Activated CD4-positive, alpha-beta memory T cell treated with anti-CD3 and anti-CD28 coated beads, Interleukin-2, amount 10 ng/mL, durations not matched to agents 7 days and 5 days (primary cell): ENCODE data around the gene DNASE2. TPM values are rescaled to one million over a fixed set of nuclear protein-coding genes. Genes with fewer than 3 reads are reported as not detected.
"Not testable (repeated sequence)": the region's sequence is repeated elsewhere in the genome, so short reads cannot be mapped to it uniquely, and the experiment has no call there.

Experiments
- CTCF ChIA-PET: fragments of 350-600 bp; sonication (Branson Sonifier 250); formaldehyde crosslinking; loops from one replicate; lab custom pipeline; 2021; ENCODE audit warnings: antibody characterized with exemption, inconsistent platforms; lab: Charles Lee
- POLR2A ChIA-PET: fragments of 350-600 bp; sonication (Branson Sonifier 250); formaldehyde crosslinking; loops from one replicate; lab custom pipeline; 2021; ENCODE audit warnings: antibody characterized with exemption; lab: Charles Lee
- DNase-seq: peaks from one replicate; pipeline ENCODE4 v3.0.0-alpha.2; 2020
- H3K27ac Mint-ChIP-seq: one replicate; pipeline ENCODE4 v1.8.0; 2021; ENCODE audit warnings: mild to moderate bottlenecking, mixed read lengths
- H3K27me3 Mint-ChIP-seq: one replicate; pipeline ENCODE4 v1.8.0; 2021; ENCODE audit warnings: mixed read lengths
- H3K36me3 Mint-ChIP-seq: one replicate; pipeline ENCODE4 v1.8.0; 2021; ENCODE audit warnings: low read depth, mixed read lengths
- H3K4me1 Mint-ChIP-seq: one replicate; pipeline ENCODE4 v1.8.0; 2021; ENCODE audit warnings: mixed read lengths
- H3K4me3 Mint-ChIP-seq: one replicate; pipeline ENCODE4 v1.8.0; 2021; ENCODE audit warnings: mild to moderate bottlenecking, mixed read lengths
- H3K9me3 Mint-ChIP-seq: one replicate; pipeline ENCODE4 v1.8.0; 2021; ENCODE audit warnings: mixed read lengths
- total RNA-seq, 2 experiments: library from RNA; stranded (reverse); gene quantifications; one replicate each; pipeline ENCODE4 v1.2.3, GENCODE V29; 2021

DNASE2 gene
- total RNA-seq, 2 experiments from 2014 or later, result 37.6 to 39.3 TPM

- Mint-ChIP-seq H3K4me3 (peak overlapping the region; percentile 21), H3K9me3 (no peaks in the 10 kb centered on the region), H3K36me3 (no peaks in the 10 kb centered on the region), H3K27me3 (peaks cover 13% of the 10 kb centered on the region), H3K4me1 (peaks cover 7% of the 10 kb centered on the region), H3K27ac (no peak overlapping the region)
- POLR2A ChIA-PET, result interaction anchor here (1.0 to 2.0 kb wide), 5 partner anchors 11 to 110 kb away, joined by 3 to 11 read pairs (median 3); partner anchors contain the start of genes DNASE2 and GET3
- DNase-seq, result peak; percentile 83
- CTCF ChIA-PET, result interaction anchor here (0.6 to 5.2 kb wide), 46 partner anchors 10 to 1759 kb away, joined by 3 to 51 read pairs (median 4); partner anchors contain the start of genes DNASE2, GCDH, GET3 and JUNB
Observed at GRCh38 chr19:12847159-12848139, 33.8 kb downstream of the DNASE2 start.

- H3K27me3 Mint-ChIP-seq, result peaks cover 18% of the 10 kb centered on the region
- not testable (repeated sequence) for H3K27ac Mint-ChIP-seq, H3K9me3 Mint-ChIP-seq, H3K4me1 Mint-ChIP-seq, DNase-seq, H3K4me3 Mint-ChIP-seq, H3K36me3 Mint-ChIP-seq
- POLR2A ChIA-PET, result interaction anchor here (1.2 to 2.0 kb wide), 2 partner anchors 10 to 54 kb away, joined by 3 to 6 read pairs; no protein-coding TSS in a partner anchor
- CTCF ChIA-PET, result interaction anchor here (0.6 to 5.2 kb wide), 29 partner anchors 9 to 215 kb away, joined by 3 to 51 read pairs (median 5); partner anchors contain the start of genes GCDH, GET3, JUNB and RNASEH2A
Observed at GRCh38 chr19:12846613-12847012, 34.6 kb downstream of the DNASE2 start.

- DNase-seq, result no peak
- Mint-ChIP-seq H3K27ac (no peak overlapping the region), H3K4me1 (peaks cover 32% of the 10 kb centered on the region), H3K27me3 (peaks cover 40% of the 10 kb centered on the region), H3K36me3 (no peaks in the 10 kb centered on the region), H3K9me3 (no peaks in the 10 kb centered on the region), H3K4me3 (no peak overlapping the region)
- ChIA-PET CTCF (interaction anchor here (1.1 to 4.3 kb wide), 3 partner anchors 83 to 87 kb away, joined by 3 to 28 read pairs (median 6); no protein-coding TSS in a partner anchor), POLR2A (no interaction called here)
Observed at GRCh38 chr19:12843999-12844732, 37.1 kb downstream of the DNASE2 start.

GRCh38 chr19:12843328-12843727, 37.9 kb downstream of the DNASE2 start:
- Mint-ChIP-seq H3K9me3 (no peaks in the 10 kb centered on the region), H3K36me3 (no peaks in the 10 kb centered on the region), H3K4me3 (no peak overlapping the region), H3K27ac (no peak overlapping the region), H3K4me1 (peaks cover 37% of the 10 kb centered on the region), H3K27me3 (peaks cover 46% of the 10 kb centered on the region)
- CTCF ChIA-PET, result interaction anchor here (1.1 kb wide), 1 partner anchor 84 kb away, joined by 3 read pairs; no protein-coding TSS in a partner anchor
- POLR2A ChIA-PET, result no interaction called here
- no peak for DNase-seq

GRCh38 chr19:12842511-12842910, 38.7 kb downstream of the DNASE2 start:
- ChIA-PET CTCF (no interaction called here), POLR2A (no interaction called here)
- H3K36me3 Mint-ChIP-seq, result no peaks in the 10 kb centered on the region
- H3K27me3 Mint-ChIP-seq, result peaks cover 52% of the 10 kb centered on the region
- no peak overlapping the region for H3K27ac Mint-ChIP-seq
- DNase-seq, result no peak
- no peaks in the 10 kb centered on the region for H3K9me3 Mint-ChIP-seq
- H3K4me3 Mint-ChIP-seq, result no peak overlapping the region
- H3K4me1 Mint-ChIP-seq, result peaks cover 34% of the 10 kb centered on the region

- ChIA-PET POLR2A (no interaction called here), CTCF (no interaction called here)
- H3K27ac Mint-ChIP-seq, result no peak overlapping the region
- peaks cover 32% of the 10 kb centered on the region for H3K4me1 Mint-ChIP-seq
- H3K27me3 Mint-ChIP-seq, result peaks cover 61% of the 10 kb centered on the region
- H3K4me3 Mint-ChIP-seq, result peak overlapping the region; percentile 24
- H3K36me3 Mint-ChIP-seq, result no peaks in the 10 kb centered on the region
- no peaks in the 10 kb centered on the region for H3K9me3 Mint-ChIP-seq
- peak; percentile 30 for DNase-seq
Observed at GRCh38 chr19:12841094-12841493, 40.2 kb downstream of the DNASE2 start.

- no peak overlapping the region for H3K27ac Mint-ChIP-seq
- peaks cover 67% of the 10 kb centered on the region for H3K27me3 Mint-ChIP-seq
- H3K4me3 Mint-ChIP-seq, result peak overlapping the region; percentile 24
- CTCF ChIA-PET, result no interaction called here
- H3K9me3 Mint-ChIP-seq, result no peaks in the 10 kb centered on the region
- POLR2A ChIA-PET, result no interaction called here
- peak; percentile 64 for DNase-seq
- H3K36me3 Mint-ChIP-seq, result no peaks in the 10 kb centered on the region
- peaks cover 32% of the 10 kb centered on the region for H3K4me1 Mint-ChIP-seq
Observed at GRCh38 chr19:12840091-12841079, 40.9 kb downstream of the DNASE2 start.

GRCh38 chr19:12838886-12839756, 42.1 kb downstream of the DNASE2 start:
- ChIA-PET POLR2A (interaction anchor here (1.0 kb wide), 1 partner anchor 61 kb away, joined by 3 read pairs; no protein-coding TSS in a partner anchor), CTCF (interaction anchor here (0.8 kb wide), 1 partner anchor 74 kb away, joined by 3 read pairs; no protein-coding TSS in a partner anchor)
- peak; percentile 39 for DNase-seq
- peak overlapping the region; percentile 51 for H3K4me3 Mint-ChIP-seq
- H3K36me3 Mint-ChIP-seq, result no peaks in the 10 kb centered on the region
- H3K4me1 Mint-ChIP-seq, result peaks cover 40% of the 10 kb centered on the region
- H3K27ac Mint-ChIP-seq, result no peak overlapping the region
- peaks cover 74% of the 10 kb centered on the region for H3K27me3 Mint-ChIP-seq
- no peaks in the 10 kb centered on the region for H3K9me3 Mint-ChIP-seq

- DNase-seq, result peak; percentile 61
- Mint-ChIP-seq H3K36me3 (no peaks in the 10 kb centered on the region), H3K4me1 (peaks cover 41% of the 10 kb centered on the region), H3K4me3 (peak within 1 kb of the TSS; percentile 51), H3K27me3 (peaks cover 76% of the 10 kb centered on the region), H3K9me3 (no peaks in the 10 kb centered on the region), H3K27ac (no peak within 1 kb of the TSS)
- ChIA-PET POLR2A (interaction anchor here (1.0 kb wide), 1 partner anchor 60 kb away, joined by 3 read pairs; no protein-coding TSS in a partner anchor), CTCF (interaction anchor here (1.8 kb wide), 1 partner anchor 9 kb away, joined by 15 read pairs; no protein-coding TSS in a partner anchor)
Observed at GRCh38 chr19:12838182-12838885, 42.9 kb downstream of the DNASE2 start, which contains the start of gene MAST1. MAST1 (plus strand) TSS chr19:12838515; CDS start chr19:12838573, 58 bp downstream.

GRCh38 chr19:12837225-12837624, 44.0 kb downstream of the DNASE2 start:
- no peak overlapping the region for H3K27ac Mint-ChIP-seq
- CTCF ChIA-PET, result interaction anchor here (0.7 to 1.8 kb wide), 5 partner anchors 10 to 77 kb away, joined by 3 to 15 read pairs (median 3); no protein-coding TSS in a partner anchor
- no peak for DNase-seq

More at GRCh38 chr19:12837225-12837624, 44.0 kb downstream of the DNASE2 start:
- POLR2A ChIA-PET, result interaction anchor here (0.7 to 1.2 kb wide), 2 partner anchors 9 to 35 kb away, joined by 3 read pairs; partner anchors contain the start of genes PRDX2 and THSD8
- Mint-ChIP-seq H3K4me1 (peaks cover 50% of the 10 kb centered on the region), H3K4me3 (no peak overlapping the region), H3K27me3 (peaks cover 77% of the 10 kb centered on the region), H3K9me3 (no peaks in the 10 kb centered on the region), H3K36me3 (no peaks in the 10 kb centered on the region)
